Occipital lobe (tissue), 2 donors: ENCODE data around the gene PSMB11. TPM values are rescaled to one million over a fixed set of nuclear protein-coding genes. Genes with fewer than 3 reads are reported as not detected.

Source experiments
- DNase-seq: peaks from one replicate; lab custom pipeline; 2025; lab: John Stamatoyannopoulos, UW
- total RNA-seq: library from RNA; depleted of rRNA; stranded (reverse); fragments of >200 nt; gene quantifications from one replicate; pipeline ENCODE4 v1.2.3, GENCODE V29; 2014

PSMB11 gene
- total RNA-seq, 1 donor from 2014 or later: not detected

DNA sequence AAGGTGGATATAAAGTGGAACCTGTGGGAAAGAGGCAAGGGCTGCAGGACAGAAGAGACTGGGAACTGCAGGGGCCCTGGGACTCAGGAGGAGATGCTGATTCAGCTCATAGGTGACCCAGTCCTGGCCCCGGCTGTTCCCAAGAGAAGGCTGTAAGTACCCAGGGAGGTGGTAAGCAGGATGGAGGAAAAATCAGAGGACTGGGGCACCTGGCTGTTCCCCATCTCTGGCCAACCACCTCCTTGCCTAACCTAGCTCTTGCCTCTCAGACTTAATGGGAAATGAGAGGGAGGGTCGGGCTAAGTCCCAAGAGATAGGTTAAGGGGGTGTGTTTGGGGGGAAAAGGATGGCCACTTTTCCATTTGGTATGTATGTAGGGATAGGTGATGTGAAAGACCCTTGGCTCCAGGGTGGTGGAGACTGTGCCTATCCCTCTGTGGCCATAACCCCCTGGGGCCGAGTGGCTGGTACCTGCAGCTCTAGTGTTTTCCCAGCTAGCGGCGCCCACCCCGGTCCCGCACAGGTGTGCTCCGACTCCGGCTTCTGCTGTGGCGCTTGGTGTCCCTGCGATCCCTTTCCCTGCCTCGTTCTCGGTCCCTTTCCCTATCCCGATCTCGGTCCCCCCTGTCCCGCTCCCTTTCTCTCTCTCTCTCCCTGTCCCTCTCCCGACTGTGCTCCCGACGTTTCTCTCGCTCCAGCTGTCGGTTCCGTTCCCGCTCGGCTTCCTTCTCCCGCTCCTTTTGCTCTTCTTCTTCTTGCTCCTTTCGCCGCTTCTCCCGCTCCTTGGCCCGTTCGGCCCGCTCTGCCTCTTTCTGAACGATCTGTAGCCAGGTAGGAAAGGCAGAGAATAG lies 16.9 kb downstream of the PSMB11 start:
- DNase-seq: no peak

DNA sequence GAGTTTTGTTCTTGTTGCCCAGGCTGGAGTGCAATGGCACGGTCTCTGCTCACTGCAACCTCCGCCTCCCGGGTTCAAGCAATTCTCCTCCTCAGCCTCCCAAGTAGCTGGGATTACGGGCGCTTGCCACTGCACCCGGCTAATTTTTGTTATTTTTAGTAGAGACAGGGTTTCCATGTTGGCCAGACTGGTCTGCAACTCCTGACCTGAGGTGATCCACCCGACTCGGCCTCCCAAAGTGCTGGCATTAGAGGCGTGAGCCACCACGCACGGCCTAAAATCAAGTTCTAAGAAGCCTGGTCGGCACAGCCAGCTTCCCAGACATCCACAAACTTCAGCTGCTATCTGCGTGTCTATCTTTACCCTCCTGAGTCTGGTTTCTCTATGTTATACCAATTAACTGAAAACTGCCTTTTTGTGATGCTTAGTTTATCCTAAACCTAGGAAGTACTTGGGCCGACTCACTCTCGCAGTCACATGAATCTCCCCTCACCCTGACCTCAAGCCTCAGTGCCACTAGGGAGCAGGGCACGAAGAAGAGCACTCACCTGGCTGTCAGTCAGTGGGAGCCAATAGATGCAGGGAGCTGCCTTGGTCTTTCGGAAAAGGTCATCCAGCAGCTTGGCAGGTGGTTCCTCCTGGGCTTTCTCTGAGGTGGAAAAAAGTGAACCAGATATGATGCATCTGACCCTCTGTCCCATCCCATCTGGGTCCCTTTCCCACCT lies 18.7 kb downstream of the PSMB11 start:
- no peak for DNase-seq

DNA sequence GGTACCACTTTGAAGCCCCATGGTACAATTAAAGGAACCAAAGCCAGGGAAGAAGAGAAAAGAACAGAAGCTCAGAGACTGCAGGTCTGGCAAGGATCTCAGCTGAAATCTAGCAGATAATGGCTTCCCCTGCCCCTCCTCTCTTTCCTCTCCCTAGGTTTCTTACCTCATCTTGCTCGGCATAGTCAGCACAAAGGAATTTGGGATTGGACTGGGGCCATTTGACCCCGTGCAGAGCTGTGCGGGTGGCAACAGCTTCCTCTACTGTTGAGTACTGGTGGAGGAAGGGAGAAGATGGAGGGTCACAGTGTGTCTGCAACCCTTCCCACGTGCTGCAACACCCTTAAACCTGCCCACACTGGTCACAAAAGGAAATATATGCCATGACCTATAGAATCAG lies 20.0 kb downstream of the PSMB11 start:
- DNase-seq: no peak

DNA sequence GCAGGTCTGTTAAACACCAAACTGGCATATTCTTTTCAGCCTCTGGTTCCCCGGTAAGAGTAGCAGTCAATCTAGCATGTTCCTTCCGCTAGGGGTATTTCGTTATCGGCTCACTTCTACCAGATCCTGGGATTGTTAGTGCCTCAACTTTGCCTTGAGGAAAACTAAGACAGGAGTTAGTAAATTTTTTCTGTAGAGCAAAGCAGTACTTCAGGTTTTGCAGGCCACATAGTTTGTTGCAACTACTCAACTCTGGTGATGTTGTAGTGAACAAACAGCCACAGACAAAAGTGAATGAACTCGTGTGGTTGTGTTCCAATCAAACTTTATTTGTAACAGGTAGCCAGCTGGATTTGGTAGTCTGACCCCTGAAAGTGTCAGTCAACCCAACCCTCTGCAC lies 21.6 kb downstream of the PSMB11 start:
- no peak for DNase-seq

DNA sequence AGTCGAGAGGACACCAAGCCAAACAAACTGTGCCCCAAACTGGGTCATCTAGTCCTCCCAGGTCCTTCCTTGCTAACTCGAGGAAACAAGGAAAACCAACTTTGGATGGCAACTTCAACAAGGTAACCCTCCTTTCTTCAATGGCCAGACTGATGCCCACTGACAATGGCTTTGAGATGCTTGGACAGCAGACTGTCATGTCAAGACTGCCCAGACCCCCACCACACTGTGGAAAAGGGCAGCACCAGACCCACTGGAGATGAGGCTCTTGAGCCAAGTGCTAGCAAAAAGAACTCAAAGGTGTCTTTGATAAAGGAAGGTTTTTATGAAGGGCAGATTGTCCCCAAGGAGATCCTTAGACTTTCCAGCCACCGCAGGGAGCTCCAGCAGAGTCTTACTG lies 24.4 kb downstream of the PSMB11 start:
- no peak for DNase-seq

DNA sequence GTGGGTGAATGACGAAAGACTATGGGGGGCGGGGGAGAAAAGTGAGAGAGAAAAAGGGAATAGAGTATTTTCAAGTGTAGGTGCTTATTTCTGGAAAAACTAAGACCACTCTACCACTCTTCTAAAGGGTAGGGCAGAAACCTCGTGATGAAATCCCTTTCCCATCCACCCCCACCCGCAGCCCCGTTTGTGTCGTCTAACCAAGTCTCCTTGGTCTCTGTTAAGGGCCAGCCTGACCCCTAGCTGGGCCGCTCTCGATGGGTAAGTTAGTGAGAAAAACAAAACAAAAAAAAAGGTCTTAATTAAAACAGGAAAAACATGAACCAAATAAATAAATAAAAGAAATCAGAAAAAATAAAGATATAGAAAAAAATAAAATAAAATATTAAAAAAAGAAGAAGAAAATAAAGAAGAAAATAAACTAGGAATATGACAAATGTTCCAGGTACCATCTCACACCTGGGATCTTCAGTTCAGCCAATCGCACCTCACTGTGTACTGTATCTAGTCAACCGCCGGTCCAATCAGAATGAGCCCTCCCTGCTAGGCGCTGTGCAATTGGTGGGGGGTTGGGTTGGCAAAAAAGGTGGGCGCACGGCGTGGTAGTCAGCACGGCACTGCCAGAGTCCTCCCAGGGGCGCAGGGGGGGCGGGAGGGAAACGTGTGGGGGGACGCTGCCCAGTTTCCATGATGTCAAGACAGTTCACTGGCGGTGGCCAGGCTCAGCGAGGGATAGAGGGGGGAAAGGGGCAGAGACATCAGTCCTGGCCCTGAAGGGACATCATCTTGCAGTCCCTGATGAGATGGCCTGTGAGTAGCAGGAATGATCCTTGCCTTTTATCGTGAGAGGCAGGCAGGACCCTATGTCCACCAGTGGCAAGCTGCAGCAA lies 25.1 kb downstream of the PSMB11 start:
- DNase-seq: no peak

DNA sequence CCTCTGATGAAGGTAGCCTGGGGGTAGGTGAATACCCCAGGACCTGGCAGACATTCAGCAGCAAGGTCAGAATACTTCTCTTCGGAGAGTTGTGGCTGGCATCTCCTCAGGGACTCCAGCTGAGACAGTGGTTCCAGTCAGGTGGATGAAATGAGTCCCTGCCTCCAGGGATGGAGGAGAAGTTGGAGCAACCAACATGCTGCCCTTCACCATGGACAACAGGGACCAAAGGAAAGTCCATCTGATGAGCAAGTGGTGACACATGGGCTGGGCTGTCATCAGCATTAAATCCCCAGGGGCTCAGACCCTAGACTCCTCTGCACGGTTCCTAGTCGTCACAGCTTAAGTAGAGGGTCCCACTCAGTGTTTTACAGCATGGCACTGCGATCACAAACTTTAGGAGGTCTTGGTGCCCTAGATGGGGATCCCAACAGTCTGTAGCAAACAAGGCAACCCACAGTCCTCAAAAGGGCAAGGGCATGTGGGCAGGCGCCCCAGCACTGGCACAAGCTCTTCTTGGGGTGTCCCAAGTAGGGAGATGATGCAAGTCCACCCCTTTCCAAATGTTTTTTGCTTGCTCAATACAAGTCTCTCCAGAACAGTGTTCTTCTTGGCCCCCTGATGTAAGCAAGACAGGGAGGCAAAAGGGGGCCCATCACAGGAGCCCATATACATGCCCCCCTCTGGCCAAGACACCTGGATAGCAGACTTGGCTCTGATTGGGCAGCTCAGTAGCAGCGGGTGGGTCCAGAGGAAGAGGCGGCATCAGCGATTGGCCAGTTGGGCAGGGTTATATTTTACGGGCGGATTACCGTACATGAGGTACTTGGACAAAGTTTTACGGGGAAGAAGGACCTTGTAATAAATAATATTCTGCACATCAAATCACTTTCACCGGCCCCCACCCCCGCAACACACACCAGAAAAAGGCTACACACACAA lies 26.1 kb downstream of the PSMB11 start:
- DNase-seq: no peak

DNA sequence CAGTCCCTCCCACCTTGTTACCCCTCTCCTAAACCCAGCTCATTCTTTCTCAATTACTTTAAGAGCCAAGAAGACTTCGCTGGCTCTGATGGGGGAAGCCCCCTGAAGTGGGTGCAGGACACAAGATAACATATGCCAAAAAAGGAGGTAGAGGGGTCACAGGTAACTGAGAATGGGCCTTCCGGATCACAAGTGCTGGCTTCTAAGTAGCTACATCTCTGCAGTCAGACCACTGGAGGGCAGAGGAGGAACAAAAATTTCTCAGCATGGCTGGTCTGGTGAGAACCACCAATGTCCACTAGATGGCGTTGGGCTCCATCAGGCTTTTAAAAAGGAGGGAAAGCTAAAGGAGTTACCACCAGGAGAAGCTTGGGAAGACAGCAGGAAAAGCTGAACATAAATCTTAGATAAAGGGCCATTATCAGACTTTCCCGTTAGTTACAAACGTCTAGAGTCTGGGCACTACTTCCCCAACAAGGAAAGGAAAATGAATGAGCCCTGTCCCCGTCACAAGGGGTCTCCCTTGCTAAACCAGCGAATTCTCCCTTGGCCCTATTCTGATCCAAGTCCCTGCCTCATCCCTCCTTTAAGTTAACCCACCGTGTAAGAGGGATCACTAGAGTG lies 26.9 kb downstream of the PSMB11 start:
- DNase-seq: no peak

DNA sequence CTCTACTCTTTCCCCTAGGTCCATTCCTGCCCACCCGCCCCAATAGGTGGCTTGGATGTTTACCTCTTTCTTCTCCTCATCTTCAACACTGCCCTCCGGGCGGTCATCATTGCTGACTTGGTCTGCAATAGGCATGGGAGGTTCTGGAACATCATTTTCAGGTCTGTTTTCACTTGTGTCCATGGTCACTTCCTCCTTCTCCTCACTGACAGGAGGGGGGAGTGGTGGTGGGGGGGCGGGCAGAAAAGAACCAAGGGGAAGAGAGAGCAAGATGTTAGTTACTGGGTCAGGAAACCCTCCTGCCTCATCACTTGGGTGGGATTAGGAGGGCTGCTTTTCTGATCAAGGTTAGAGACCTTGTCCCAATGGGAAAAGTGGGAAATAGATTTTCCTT lies 27.4 kb downstream of the PSMB11 start:
- no peak for DNase-seq

DNA sequence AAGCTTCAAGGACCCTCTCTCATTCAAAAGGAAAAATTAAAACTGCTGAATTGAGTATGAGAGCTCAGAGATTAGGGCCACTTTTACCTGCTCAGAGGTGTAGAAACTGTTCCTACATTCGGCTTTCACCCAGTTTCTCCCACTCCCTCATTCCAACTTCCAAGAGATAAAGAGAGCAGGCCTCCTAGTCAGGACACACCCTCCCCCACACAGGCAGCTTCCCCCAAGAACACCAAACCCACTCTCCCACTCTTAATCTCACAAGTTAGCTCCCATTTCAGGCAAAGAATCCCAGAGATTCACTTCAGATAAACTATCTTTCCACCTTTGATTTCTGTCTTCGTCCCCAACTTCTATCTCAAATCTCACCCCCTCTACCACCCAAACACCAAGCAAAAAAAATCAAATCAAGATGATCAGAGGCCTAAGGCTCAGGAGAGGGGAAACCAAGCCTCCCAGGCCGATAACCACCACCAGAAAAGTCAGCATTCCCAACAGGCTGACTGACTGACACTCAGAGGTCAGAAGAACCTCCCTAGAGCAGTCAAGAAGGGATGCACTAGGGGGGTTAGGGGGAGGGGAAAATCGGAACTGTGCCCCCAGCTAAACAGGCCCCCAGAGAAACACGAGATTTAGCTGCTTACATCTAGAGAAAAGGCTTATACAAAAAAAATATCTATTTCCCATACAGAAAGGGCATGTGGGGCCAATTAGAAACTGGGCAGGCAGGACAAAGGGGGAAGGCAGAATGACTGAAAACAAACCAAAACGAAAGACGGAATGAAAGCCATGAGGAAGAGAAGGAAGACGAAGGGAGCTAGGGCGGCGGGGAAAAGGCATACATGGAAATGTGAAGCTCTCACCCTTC lies 28.5 kb downstream of the PSMB11 start:
- no peak for DNase-seq

DNA sequence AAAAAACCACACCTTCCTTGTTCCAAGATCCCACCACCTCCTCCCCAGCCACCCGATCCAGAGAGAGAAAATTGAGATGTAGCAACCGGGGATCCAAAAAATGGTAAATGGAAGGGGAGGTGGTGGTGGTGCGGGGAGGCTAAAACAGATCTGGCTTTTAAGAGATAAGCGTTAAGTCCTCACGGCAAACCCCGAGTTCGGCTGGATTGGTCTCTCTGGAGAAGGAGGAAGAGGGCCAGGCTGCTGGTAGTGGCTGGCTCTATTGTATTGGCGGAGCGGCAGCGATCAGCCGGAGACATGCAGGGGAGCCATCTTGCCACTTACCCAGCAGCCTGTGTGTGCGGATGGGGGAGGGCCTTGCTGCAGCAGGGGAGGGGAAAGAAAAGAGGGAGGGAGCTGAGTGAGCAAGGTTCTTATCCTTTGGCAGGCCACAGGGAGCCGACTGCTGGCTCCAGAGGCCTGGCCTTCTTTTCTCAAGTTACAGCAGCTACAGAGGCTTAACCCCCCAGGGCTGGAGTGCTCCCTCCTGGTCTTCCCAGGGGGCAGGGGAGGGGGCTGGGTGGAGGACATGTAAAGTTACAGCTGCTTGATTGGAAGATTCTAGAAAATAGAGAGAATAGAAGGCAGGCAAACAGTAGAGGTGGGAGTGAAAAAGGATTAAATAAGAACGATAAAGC lies 29.4 kb downstream of the PSMB11 start:
- DNase-seq: no peak

DNA sequence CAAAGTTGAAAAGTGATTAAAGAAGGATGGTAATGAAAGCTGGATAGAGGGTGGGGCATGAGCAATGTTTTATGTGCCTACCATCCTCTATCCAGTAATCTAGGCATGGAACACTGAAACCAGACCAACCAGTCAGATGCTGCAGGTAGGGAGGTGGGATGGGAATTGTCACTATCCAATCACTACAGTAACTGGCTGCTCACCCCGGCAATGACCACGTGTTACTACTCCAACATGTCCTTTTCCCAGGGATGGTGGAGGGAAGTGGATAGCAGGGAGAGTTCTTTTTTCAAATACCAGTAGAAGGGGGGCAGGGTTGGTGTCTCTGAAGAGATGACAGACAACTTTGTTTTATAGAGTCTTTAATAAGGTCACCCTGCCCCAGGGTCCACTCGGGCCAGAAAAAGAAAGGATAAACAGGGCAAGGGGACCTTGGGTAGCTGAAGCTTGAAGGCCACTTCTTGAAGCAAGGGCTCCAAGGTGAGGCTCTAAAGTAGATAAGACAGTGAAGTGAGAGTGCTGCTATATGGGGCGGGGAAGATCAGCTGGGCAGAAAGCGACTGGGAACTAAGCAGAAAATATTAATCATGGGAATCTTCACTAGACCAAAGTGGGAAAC lies 30.0 kb downstream of the PSMB11 start:
- DNase-seq: no peak

DNA sequence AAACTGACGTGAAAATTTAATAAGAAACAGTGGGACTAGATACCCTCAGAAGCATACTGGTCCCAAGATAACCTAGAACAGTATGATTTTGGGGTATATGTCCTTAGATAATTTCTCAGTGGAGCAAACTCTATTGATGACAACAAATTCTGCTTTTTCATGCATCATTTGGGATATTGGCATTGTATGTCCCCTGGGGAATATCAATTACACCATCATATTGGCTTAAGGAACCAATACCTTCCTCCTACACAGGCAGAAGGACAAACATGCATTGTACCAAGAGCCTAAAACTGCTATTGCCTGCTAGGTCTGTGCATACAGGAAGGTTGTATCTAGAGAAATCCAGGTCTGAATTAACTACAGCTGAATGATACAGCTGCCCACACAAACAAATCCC lies 32.9 kb downstream of the PSMB11 start:
- no peak for DNase-seq

DNA sequence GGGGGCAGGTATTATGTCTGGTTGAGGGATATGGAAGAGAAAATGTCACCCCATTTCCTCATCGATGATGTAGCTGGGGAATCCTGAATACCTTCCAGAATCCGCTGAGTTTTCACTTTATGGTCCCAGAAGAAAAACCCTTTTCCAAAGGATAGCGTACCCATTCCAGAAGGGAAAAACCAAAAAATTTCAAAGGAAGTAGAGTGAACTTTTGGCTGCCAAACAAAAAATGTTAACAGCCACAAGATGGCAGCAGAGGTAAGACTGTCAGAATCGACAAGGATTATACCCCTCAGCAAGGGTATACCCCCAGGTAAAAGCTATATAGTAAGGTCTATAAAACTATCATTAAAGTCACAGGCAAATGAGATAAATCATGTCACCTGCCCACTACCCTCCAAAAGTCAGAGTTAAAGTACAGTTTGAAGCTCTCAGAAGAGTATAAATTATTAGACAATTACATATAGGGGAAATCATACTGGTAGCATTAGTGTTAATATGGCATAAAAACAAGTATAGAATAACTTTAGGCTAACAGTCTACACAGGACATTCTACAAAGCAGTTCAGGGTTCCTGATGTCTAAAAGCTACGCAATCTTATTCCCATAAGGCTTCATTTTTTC lies 34.9 kb downstream of the PSMB11 start:
- no peak for DNase-seq

DNA sequence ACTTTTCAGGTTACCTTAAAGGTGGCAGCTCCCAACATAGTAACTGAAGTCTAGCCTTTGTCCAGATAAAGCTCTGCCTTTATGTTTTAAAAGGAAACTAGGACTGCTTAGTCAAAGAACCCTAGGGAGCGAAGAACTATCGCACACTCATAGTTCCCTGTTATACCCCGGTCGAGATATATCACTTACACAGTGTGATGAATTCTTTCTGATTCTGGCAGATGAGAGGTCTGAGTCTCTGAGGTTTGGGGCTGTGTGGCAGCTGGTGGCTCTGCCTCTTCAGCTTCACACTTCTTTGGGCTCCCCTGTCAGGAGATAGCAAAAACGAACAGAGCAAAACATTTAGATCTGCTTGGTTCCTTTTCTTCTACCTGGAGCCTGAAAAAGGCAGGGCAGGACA lies 36.0 kb downstream of the PSMB11 start:
- no peak for DNase-seq

DNA sequence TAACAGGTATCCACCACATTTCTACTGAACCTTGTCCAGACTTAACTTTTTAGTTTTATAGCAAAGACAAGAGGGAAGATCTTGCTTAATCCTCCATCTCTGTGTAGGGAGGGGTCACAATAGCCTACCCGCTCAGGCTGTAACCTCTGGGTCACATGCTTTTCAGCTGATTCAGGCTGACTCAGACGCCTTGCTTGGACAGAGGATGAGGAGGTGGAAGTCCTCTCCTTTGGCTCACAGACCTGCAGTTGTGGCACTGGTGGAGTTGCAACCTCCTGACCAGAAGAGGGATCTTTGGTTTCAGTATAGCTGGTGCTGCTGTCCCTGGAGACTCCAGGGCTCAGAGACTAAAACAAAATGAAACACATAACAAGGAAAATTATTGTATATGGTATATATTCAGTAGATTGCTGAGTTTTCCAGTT lies 36.7 kb downstream of the PSMB11 start:
- no peak for DNase-seq

DNA sequence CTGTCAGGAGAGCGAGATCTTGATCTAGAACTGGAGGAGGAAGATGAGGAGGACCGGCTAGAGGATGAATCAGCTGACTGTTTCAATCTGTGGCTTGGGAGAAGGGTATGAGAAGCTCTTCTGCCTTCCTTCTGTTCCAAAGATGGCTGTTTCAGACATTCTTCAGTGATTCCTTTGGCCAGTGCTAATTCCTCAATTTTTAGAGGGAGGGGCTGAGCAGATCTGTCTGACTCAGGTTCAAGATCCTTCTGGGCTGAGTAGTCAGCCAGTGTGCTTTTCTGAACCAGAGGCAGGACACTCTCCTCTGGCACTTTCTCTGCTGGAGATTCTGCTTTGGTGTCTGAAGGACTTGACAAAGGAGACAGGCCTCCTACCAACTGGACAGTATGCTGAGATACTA lies 37.7 kb downstream of the PSMB11 start:
- no peak for DNase-seq

DNA sequence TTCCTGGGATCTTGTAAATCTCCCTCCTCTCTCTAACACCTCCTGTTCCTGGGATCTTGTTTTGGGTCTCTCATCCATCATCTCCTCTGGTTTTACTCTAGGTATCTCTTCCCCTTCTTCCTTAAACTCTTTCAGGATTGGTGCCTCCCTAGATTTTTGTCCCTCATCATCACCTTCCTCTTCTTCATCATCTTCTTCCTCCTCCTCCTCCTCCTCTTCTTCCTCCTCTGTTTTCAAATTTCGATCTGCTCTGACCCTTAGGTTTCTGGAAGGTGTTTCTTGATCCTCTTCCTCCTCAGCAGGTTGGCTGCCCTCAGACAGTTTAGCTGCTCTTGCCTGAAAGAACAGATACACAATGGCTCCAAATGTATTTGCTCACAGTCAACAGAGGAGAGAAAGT lies 38.5 kb downstream of the PSMB11 start:
- DNase-seq: no peak
